HL-60/S4 treated with phorbol 12-myristate 13-acetate at 8.2 ng/mL for 4 days and 3 days (cell line): ENCODE measurements around the gene STMP1.
"Not testable (repeated sequence)": the region's sequence is repeated elsewhere in the genome, so short reads cannot be mapped to it uniquely, and the experiment has no call there.

Experiments
- in situ Hi-C: fragments of 300-500 bp; cut with MboI; formaldehyde crosslinking; loops from 2 replicates; pipeline ENCODE4 v1.15.0; 2022; ENCODE audit warnings: low sequenced_read_pairs

Gene STMP1

DNA sequence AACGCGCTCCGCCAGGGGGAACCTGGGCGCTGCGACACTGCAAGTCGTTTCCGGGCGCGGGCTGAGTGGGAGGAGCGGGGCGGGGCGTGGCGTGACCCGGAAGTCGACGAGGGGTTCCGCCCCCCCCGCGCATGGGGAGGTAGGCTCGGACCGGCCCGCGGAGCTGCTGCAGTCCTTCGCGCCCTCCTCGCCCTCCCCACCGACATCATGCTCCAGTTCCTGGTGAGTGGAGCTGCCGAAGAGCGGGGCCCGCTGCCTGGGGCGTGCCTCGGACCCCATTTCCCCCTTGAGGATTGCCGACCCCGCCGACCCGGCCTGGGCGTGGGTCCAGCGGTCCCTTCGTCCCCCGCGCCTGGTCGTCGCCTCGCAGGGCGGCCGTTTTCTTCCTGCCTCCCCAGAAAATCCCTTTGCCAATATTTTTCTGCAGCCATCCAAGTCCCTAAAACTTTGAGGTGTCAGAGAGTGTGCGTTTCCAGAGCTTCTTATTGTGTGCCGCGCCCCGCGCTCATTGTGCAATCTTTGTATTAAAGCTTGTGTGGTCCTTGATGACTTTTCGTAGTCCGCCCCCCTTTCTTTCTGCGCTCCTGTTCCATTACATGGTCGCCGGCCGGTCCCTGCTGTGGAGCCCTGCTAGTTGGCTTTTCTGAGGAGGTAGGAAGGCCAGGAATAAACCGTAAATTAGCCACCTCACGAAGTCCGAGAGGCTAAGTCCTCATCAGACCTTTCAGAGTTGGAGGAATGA lies at the start of gene STMP1:
TSS of gene STMP1 (plus strand) at position 142 of the 742 bp plus-strand sequence.
- in situ Hi-C loops = no loop called here

DNA sequence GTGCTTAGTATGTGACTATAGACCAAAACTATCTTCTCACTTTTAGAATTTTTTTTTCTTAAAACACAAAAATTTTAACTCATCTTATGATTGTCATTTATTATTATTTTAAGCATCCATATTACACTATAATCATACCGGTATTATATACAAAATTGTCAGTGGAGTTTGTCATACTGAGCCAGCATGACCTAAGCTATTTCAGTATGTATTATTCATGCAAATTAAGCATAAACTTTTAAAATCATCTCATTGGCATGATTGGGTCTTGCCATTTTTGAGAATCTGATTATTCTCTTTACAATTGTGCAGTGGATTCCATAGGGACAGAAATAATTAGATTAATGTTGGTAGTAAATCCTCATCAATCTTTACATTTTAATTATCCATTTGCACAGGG lies 46.2 kb upstream of the STMP1 start:
- in situ Hi-C loops = no loop called here

DNA sequence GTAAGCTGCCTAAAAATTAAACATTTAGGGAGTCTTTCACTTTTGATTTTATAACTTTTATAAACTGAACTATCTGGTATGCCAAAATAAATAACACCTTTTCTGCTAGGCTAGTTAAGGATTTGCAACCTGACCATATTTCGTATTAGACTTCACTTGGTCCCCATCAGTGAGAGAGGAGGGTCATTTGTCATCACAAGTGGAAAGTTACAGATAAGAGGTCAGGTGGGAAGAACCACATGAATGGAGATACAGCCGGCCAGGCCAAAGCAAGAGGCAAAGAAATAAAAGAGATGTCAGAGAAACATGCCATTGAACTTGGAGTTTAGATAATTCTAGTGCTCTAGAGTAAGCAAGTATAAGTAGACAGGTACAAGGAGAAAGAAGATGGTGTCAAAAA lies 44.5 kb upstream of the STMP1 start:
- in situ Hi-C loops = no loop called here

GRCh38 chr7:135618510-135618909 lies 43.8 kb upstream of the STMP1 start:
- in situ Hi-C loops = no loop called here

DNA sequence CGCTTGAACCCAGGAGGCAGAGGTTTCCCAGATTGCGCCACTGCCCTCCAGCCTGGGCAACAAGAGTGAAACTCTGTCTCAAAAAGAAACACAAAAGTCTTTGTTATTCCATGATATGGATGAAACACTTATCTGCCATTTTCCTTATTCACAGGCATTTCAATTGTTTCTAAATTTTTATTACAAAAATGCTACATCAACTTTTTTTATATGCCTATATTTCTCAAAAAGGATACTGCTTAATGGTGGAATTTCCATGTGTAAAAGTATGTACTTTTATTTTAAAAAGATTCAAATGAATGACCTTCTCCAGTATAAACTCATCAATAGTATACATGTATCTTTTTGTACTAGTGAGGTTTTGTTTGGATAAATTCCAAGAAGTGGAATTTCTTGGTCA lies 41.9 kb upstream of the STMP1 start:
- in situ Hi-C loops = no loop called here

GRCh38 chr7:135620980-135621850 lies 41.1 kb upstream of the STMP1 start:
- in situ Hi-C loops = no loop called here

DNA sequence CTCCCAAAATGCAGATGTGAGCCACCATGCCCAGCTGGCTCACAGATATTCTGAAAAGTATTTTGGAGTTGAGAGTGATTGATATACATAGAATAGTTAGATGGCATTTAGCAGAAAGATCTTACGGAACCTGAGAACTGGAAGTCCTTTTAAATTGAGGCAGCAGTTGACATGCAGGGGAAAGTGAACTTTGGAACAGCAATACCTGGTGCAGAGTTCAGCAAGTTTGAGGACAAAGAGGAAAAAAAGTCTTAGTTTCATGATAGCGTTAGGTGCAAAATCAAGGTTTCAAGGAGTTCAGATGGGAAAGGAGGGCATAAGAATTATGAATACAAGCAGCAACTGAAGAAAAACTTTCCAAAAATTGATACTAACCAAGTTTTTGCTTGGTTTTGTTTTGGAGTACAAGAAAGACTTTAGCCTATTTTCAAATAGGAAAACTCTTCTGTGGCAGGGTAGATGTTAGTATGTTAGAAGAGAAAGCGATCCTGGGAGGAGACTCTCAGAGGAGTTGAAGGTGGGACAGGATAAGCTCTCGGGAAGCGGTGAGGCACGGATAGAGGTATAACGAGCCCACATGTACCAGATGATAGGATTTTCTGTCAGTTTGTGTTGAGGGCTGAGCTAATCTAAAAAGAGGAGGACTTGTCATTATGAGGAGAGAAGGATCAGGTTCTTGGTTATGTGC lies 28.0 kb upstream of the STMP1 start:
- in situ Hi-C loops = no loop called here

- in situ Hi-C loops = not testable (repeated sequence)
Measured at GRCh38 chr7:135639690-135640089, 22.6 kb upstream of the STMP1 start.

- in situ Hi-C loops = no loop called here
Measured at GRCh38 chr7:135644154-135644553, 18.2 kb upstream of the STMP1 start.

- in situ Hi-C loops = no loop called here
Measured at GRCh38 chr7:135644729-135645128, 17.6 kb upstream of the STMP1 start.

GRCh38 chr7:135645296-135645904 lies 16.9 kb upstream of the STMP1 start:
- in situ Hi-C loops = no loop called here

DNA sequence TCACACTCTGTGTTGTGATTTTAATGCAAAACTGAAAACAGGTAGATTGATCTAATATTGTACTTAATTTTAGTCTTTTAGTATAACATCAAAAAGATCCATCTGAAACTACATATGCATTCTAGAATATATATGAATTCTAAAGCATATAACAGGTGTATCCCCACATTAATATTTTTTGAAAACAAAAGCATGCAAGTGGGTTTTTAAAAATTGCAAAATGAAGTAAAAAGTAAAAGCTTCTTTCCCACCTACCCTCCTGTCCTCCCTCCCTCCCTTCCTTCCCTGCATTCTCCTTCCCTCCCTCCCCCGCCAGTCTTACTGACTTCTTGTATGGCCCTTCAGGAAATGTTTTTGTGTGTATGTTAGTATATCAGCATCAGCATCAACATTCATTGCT lies 14.6 kb upstream of the STMP1 start:
- in situ Hi-C loops = no loop called here

DNA sequence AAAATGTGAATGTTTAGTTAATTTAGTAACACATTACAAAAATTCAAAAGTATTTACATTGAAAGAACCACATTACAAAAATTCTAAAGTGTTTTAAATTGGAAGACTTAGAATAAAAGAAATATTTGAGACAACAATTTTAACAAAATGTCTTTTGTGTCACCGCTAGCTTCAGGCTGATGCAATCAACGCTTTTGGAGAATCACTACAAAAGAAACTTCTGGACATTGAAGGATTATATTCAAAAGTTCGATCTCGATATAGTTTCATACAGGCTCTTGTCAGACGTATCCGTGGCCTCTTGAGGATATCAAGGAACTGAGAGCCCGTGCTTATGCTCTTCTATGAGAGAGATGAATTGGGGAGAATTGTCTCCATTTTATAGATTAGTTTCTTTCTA lies 14.1 kb upstream of the STMP1 start:
- in situ Hi-C loops = no loop called here

GRCh38 chr7:135650831-135651573 lies 11.3 kb upstream of the STMP1 start:
- in situ Hi-C loops = no loop called here

- in situ Hi-C loops = no loop called here
Measured at GRCh38 chr7:135653340-135654080, 8.8 kb upstream of the STMP1 start.

DNA sequence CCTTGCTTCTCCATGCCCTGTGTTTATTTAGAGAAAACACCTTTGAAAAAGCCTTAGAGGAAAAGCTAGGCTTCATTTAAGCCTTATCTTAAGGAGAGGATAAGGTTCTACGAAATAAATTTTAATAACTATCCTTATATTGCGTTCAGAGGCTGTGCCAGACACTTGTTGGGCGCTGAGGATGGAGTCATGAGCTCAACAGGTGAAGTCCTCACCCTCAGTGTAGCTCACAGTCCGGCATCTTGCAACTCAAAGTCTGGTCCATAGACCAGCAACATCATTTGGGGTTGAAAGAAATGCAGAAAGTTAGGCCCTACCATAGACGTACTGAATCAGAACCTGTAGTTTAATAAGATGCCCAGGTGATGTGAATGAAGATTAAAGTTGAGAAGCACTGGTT lies 3.8 kb upstream of the STMP1 start:
- in situ Hi-C loops = no loop called here

DNA sequence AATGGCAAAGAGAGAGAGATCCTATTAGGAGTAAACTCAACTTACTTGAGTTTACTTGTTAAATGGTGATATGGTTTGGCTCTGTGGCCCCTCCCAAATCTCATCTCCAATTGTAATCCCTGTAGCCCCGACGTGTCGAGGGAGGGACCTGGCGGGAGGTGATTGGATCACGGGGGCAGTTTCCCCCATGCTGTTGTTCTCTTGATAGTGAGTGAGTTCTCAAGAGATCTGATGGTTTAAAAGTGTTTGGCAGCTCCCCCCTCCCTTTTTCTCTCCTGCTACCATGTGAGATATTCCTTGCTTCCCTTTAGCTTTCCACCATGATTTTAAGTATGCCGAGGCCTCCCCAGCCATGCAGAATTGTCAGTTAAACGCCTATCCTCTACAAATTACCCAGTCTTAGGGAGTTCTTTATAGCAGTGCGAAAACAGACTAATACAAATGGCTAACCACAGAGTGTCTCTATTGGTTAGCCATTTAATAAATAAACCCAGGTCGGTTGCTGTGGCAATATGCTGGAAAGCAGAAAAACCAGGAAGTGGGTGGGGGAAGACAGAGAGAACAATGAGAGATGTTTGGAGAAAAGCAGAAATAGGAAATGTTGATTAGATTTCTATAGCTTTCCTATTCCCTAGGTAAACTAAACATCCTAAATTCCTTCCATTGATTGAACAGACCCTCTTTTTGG lies 3.0 kb upstream of the STMP1 start:
- in situ Hi-C loops = no loop called here

DNA sequence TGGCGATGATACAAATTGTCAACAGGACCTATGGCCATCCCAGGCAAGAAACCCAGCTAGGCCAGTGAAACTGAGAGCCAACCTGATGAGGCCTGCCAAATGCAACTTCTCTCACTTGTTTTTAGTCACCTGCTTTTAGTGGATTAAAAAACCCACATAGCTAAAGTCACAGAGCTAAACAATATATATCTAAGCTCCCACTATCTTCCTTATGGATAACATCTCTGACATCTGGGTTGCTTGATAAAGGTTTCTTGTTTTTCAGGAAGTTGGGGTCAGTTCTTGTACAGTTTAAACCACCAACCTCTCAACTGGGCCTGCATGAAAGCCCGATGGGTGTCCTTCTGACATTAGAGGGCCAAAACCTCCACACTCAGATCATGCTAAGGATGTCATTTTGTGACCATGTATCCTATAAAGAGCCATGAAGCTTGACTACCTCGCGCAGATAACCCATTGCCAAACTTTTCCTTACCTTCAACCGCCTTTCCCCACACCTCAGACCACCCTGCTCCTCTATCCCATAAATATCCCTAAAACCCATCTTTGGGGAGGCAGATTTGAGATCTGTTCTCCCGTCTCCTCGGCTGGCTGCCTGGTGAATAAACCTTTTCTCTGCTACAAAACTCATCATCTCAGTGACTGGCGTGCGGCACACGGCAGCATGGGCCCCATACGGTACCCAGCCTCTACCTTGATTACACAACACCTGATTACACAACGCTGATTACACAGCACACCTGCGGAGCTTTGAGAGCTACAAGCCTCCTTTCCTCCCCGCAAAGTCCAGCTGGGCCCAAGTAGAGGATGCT lies 797 bp upstream of the STMP1 start:
- in situ Hi-C loops = no loop called here

DNA sequence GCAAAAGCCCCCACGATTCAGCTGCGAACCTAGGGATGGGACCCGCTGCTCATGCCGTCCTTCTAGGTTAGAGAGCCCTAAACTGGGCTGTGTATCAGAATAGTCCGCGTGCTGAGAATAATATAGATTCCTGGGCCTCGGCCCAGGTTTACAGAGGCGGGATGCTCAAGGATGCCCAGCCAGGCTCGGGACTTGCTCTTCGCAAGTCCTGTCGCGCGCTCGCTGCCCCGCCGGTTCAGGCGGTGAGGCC lies 266 bp upstream of the STMP1 start:
- in situ Hi-C loops = no loop called here
